Right lobe of liver (tissue), 6 donors: ENCODE measurements around the gene UBE2E2. TPM values are rescaled to one million over a fixed set of nuclear protein-coding genes. Genes with fewer than 3 reads are reported as not detected.
A peak's percentile ranks its signal among the peaks of the same experiment; 100 is the strongest.

Experiments used
- ATAC-seq, 4 donors: fragments of 200-7000 bp; cut with Tn5 transposase; one replicate each; pipeline ENCODE4 v1.9.1; 2020; ENCODE audit warnings: mild to moderate bottlenecking in 4 of 4, moderate library complexity in 4 of 4
- DNase-seq, 3 donors: peaks; one replicate each; pipeline ENCODE4 v3.0.0-alpha.2; 2020
- H3K27ac ChIP-seq, 3 donors: fragments of 200-600 bp; one replicate each; pipeline ENCODE4 v1.8.0; 2022
- H3K27me3 ChIP-seq, 2 donors: fragments of 200-600 bp; one replicate each; pipeline ENCODE4 v1.8.0; 2022
- H3K36me3 ChIP-seq, 4 donors: fragments of 200-600 bp; sonication (generic) in 1 of 4; one replicate each; pipeline versions ENCODE4 v1.5.1 to v1.8.0; 2017 to 2022; ENCODE audit warnings: control low read depth in 1 of 4
- H3K4me1 ChIP-seq, 4 donors: fragments of 200-600 bp; sonication (generic) in 1 of 4; one replicate each; pipeline versions ENCODE4 v1.5.1 to v1.8.0; 2017 to 2022; ENCODE audit warnings: control low read depth in 1 of 4
- H3K4me3 ChIP-seq, 3 donors: fragments of 200-600 bp; one replicate each; pipeline ENCODE4 v1.8.0; 2022
- H3K9me3 ChIP-seq, 4 donors: fragments of 200-600 bp; sonication (generic) in 1 of 4; one replicate each; pipeline versions ENCODE4 v1.5.1 to v1.8.0; 2017 to 2022; ENCODE audit warnings: control low read depth in 1 of 4
- POLR2A ChIP-seq: fragments of 450-650 bp; IDR thresholded peaks from one replicate; pipeline ENCODE4 v1.6.1; 2017; ENCODE audit warnings: antibody characterized with exemption, mild to moderate bottlenecking
- WGBS: methylation state at CpG from one replicate; pipeline ENCODE4 v1.1.6; 2018; ENCODE audit warnings: low coverage, low lambda C conversion rate; ENCODE audit not compliant: insufficient coverage; ENCODE audit errors: missing lambda C conversion rate; 5-methylcytosine and 5-hydroxymethylcytosine counted together
- intact Hi-C, 2 donors: fragments of 100-400 bp; cut with DNase I; formaldehyde crosslinking; loops; one replicate each; pipeline versions ENCODE4 v1.11.2 to v1.14.1; 2022
- total RNA-seq, 6 experiments: library from RNA; depleted of rRNA in 2 of 6; stranded (reverse); fragments of >200 nt in 2 of 6; fragmentation: NEBNext Ultra II Directional in 3 of 6; extraction: Animal tissue kit (Norgen Biotek cat#: 25700) in 3 of 6; gene quantifications; one replicate each; pipeline versions ENCODE4 v1.1.0 to v1.2.4, GENCODE V29; 2016 to 2023
- TF ChIP-seq, protein P1 (sequence below), 4 donors: fragments of 200-600 bp in 3 of 4; fragments of 450-650 bp in 1 of 4; IDR thresholded peaks; one replicate each; pipeline versions ENCODE4 v1.5.1 to v1.8.0; 2016 to 2022; ENCODE audit warnings: antibody characterized with exemption in 4 of 4, mild to moderate bottlenecking in 2 of 4
- donor health status: DM: no; HTN: yes; CAD: no.
- donor health status: DM: no; HTN: no; CAD: no.
- donor health status: DM: no; HTN: no; CAD: no.
- donor health status: DM: no; HTN: yes; CAD: no.
- donor health status: DM: no; HTN: yes; CAD: no.

The UBE2E2 gene
- total RNA-seq, 6 experiments from 2014 or later = 17.2 to 29.1 (median 18.1) TPM

DNA sequence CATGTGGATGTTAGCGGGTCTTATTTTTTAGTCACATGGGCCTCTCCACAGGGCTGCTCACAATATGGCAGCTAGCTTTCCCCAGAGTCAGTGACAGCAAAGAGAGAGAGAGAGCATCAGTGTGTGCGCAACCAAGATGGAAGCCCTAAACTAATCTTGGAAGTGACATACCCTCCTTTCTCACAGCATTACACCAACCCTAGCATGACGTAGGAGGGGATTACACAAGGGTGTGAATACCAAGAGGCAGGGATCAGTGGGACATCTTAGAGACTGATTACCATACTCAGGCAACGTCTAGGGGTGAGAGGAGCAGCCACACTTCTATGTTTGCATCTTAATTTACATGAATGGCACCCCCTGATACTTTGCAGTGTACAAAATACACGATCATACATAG is 3.5 kb upstream of the UBE2E2 start:
- no peak overlapping the region for H3K27ac ChIP-seq
- intact Hi-C loops = no loop called here
- H3K4me1 ChIP-seq = peaks cover 0 to 4% (median under 1%) of the 10 kb centered on the region in 4 donors
- 92% methylated on average over 2 of the region's 5 CpGs for WGBS
- no peaks in the 10 kb centered on the region for H3K9me3 ChIP-seq
- H3K4me3 ChIP-seq = no peak overlapping the region
- ATAC-seq = no peak
- H3K27me3 ChIP-seq = no peaks in the 10 kb centered on the region
- no peak for DNase-seq
- H3K36me3 ChIP-seq = no peaks in the 10 kb centered on the region
- TF ChIP-seq, protein P1, sequence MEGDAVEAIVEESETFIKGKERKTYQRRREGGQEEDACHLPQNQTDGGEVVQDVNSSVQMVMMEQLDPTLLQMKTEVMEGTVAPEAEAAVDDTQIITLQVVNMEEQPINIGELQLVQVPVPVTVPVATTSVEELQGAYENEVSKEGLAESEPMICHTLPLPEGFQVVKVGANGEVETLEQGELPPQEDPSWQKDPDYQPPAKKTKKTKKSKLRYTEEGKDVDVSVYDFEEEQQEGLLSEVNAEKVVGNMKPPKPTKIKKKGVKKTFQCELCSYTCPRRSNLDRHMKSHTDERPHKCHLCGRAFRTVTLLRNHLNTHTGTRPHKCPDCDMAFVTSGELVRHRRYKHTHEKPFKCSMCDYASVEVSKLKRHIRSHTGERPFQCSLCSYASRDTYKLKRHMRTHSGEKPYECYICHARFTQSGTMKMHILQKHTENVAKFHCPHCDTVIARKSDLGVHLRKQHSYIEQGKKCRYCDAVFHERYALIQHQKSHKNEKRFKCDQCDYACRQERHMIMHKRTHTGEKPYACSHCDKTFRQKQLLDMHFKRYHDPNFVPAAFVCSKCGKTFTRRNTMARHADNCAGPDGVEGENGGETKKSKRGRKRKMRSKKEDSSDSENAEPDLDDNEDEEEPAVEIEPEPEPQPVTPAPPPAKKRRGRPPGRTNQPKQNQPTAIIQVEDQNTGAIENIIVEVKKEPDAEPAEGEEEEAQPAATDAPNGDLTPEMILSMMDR (IDR thresholded peaks at IDR 0.05) = no peak
- TF ChIP-seq POLR2A = no peak

DNA sequence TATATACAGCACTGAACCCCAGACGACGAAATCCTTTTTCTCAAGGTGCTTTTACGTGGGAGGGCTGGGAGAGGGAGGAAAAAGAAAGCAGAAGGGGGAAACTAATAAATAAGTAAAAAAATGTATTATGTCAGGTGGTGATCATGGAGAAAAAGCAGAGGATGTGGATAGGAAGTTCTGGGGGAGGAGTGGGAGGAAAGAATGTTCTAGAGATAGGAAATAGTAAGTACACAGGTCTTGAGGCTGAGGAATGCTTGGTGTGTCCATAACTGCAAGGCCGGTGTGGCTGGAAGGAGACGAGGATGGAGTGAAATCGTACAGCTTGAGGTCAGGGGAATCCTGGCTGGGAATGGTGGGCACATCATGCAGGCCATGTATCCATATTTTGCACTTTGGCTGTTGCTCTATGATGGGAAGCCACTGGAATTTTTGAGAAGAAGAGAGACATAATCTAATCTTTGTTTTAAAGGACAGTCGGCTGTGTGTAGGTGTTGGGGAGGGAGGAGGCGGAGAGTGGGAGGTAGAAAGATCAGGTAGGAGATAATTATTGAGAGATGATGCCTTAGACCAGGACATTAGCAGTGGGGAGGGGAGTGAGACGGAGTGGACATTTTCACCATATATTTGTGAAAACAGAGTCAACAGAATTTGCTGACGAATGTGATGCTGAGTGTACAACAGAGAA is 1.8 kb upstream of the UBE2E2 start:
- no peak for DNase-seq
- ATAC-seq = no peak
- 83% methylated on average over 10 of the region's 10 CpGs for WGBS
- Histone ChIP-seq H3K36me3 (no peaks in the 10 kb centered on the region), H3K4me1 (peaks cover 0 to 11% (median 3%) of the 10 kb centered on the region in 4 donors), H3K9me3 (no peaks in the 10 kb centered on the region), H3K4me3 (no peak overlapping the region), H3K27me3 (no peaks in the 10 kb centered on the region), H3K27ac (no peak overlapping the region)
- intact Hi-C loops = no loop called here
- TF ChIP-seq POLR2A = no peak
- TF ChIP-seq, protein P1 (IDR thresholded peaks at IDR 0.05) = no peak

DNA sequence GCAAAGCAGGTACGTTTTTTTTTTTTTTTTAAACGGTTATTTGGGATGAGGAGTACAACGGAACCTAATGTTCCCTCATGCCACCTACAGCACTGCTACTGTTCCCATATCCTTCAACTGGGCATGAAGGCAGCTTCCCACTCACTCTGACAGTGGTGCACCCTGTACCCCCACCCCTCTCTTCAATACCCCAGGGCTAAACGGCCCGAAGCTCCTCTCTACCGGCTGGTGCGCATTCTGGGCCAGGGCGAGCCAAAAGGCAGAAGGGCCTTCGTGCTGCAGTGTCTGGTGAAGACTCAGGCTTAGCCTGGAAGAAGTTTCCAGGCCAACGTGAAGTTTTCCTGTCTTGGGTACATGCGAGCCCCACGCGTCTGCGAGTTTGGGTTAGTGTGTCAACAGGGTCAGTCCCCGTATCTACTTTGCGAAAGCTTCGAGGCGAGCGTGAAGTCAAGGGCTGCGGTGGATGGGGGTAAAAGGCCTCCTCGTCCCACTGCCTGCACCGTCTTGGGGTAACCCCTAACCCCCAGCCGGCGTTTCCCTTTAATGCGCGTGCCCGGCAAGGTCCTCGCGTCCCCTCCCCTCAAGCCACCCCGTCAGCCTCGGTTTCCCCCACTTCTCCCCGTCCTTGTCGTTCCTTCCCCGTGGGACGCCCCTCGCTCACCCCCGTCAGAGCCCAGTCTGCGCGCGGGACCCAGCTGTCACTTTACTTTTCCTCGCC is 765 bp upstream of the UBE2E2 start:
- Histone ChIP-seq H3K27me3 (no peaks in the 10 kb centered on the region), H3K4me1 (peaks cover 0 to 16% (median 3%) of the 10 kb centered on the region in 4 donors), H3K36me3 (no peaks in the 10 kb centered on the region), H3K4me3 (peak overlapping the region; percentile 86 to 90 (median 89)), H3K27ac (peak overlapping the region; percentile 7 to 81 (median 42)), H3K9me3 (no peaks in the 10 kb centered on the region)
- intact Hi-C loops = no loop called here
- DNase-seq (no peak), ATAC-seq (peak; percentile 23 to 50 (median 38))
- WGBS = 6% methylated on average over 29 of the region's 41 CpGs
- TF ChIP-seq, protein P1 (IDR thresholded peaks at IDR 0.05) = no peak
- TF ChIP-seq POLR2A = no peak

DNA sequence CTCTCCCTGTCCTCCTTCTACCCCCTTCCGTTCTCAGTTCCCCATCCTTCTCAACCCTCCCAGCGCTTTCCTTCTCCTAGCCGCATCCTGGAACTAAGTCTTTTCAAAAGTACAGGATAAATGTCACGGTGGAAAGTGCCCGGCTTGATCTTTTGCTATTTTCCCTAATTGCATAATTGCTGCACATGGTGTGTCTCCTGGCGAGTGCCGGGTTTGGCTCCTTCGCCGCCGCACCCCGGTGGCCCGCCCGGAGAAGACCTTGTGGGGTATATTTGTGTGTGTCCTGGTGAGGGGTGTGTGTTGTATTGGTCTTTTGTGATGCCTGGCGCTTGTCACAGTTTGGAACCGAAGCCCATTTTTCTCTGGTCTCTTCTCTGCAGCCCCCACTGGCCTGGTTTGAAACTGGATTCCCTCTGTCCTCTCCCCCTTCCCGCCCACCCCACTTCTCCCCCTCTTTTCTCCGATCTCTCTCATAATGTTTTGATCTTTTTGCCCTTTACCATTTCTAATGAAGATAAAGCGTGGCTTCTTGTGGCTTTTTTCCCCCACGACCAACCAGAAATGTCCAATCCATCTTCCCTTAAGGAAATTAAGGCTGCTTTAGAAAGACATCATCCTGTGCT is 692 bp downstream of the UBE2E2 start:
- Histone ChIP-seq H3K27me3 (no peaks in the 10 kb centered on the region), H3K9me3 (no peaks in the 10 kb centered on the region), H3K4me1 (peaks cover 0 to 19% (median 3%) of the 10 kb centered on the region in 4 donors), H3K36me3 (no peaks in the 10 kb centered on the region), H3K27ac (peak overlapping the region; percentile 69 to 81 (median 76)), H3K4me3 (peak overlapping the region; percentile 86 to 90 (median 89))
- 2% methylated on average over 18 of the region's 19 CpGs for WGBS
- peak in 2 of 3 donors; percentile 51 to 58 for DNase-seq
- intact Hi-C loops = no loop called here
- ATAC-seq = peak; percentile 7 to 36 (median 32)
- no peak for TF ChIP-seq POLR2A
- TF ChIP-seq, protein P1 (IDR thresholded peaks at IDR 0.05) = no peak
